HFF-Myc (cell line): ENCODE data around the gene DNAI2.

Experiments
- DNase-seq: peaks from one replicate; pipeline ENCODE4 v3.0.0-alpha.2; 2011; ENCODE audit warnings: low read depth; ENCODE audit errors: extremely low read depth
- H3K4me3 ChIP-seq: replicated peaks from 2 replicates; pipeline ENCODE4 v1.5.1; 2011; ENCODE audit warnings: low read depth, mild to moderate bottlenecking, control low read depth, low read length
- TF ChIP-seq, protein P1 (sequence below): IDR thresholded peaks from 2 replicates; pipeline ENCODE4 v1.5.1; 2012; ENCODE audit warnings: mild to moderate bottlenecking, low read depth, low read length, control low read depth; ENCODE audit errors: missing control alignments

The DNAI2 gene

GRCh38 chr17:74326506-74326905 lies 52.5 kb downstream of the DNAI2 start:
- no peak for DNase-seq
- TF ChIP-seq, protein P1, sequence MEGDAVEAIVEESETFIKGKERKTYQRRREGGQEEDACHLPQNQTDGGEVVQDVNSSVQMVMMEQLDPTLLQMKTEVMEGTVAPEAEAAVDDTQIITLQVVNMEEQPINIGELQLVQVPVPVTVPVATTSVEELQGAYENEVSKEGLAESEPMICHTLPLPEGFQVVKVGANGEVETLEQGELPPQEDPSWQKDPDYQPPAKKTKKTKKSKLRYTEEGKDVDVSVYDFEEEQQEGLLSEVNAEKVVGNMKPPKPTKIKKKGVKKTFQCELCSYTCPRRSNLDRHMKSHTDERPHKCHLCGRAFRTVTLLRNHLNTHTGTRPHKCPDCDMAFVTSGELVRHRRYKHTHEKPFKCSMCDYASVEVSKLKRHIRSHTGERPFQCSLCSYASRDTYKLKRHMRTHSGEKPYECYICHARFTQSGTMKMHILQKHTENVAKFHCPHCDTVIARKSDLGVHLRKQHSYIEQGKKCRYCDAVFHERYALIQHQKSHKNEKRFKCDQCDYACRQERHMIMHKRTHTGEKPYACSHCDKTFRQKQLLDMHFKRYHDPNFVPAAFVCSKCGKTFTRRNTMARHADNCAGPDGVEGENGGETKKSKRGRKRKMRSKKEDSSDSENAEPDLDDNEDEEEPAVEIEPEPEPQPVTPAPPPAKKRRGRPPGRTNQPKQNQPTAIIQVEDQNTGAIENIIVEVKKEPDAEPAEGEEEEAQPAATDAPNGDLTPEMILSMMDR, result no peak
- H3K4me3 ChIP-seq, result 0 out of 2 replicates have a peak overlapping the region, but pooled peaks have one; percentile 7

GRCh38 chr17:74328487-74328886 lies 54.5 kb downstream of the DNAI2 start:
- TF ChIP-seq, protein P1, result no peak
- H3K4me3 ChIP-seq, result no peak overlapping the region
- no peak for DNase-seq

GRCh38 chr17:74329378-74329777 lies 55.3 kb downstream of the DNAI2 start:
- TF ChIP-seq, protein P1, result no peak
- no peak overlapping the region for H3K4me3 ChIP-seq
- no peak for DNase-seq

DNA sequence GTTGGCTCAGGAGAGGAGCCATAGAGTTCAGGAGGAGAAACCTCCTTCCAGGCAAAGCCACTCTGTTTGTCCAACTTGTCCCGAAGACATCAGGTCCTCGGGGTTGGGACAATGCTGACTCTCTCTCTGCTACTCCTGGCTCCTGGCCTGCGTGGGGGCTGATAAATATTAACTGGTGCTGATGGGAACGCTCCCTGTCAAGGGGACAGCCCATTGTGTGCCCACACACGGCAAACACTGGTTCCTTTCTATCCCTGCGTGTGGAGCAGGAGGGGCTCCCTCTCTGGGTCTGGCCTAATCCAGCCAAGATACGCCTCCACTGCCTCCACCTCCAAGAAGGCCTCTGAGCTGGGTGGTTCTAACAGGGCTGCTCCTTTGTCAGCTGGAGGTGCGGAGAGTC lies 56.4 kb downstream of the DNAI2 start:
- no peak overlapping the region for H3K4me3 ChIP-seq
- no peak for DNase-seq
- TF ChIP-seq, protein P1, result no peak

DNA sequence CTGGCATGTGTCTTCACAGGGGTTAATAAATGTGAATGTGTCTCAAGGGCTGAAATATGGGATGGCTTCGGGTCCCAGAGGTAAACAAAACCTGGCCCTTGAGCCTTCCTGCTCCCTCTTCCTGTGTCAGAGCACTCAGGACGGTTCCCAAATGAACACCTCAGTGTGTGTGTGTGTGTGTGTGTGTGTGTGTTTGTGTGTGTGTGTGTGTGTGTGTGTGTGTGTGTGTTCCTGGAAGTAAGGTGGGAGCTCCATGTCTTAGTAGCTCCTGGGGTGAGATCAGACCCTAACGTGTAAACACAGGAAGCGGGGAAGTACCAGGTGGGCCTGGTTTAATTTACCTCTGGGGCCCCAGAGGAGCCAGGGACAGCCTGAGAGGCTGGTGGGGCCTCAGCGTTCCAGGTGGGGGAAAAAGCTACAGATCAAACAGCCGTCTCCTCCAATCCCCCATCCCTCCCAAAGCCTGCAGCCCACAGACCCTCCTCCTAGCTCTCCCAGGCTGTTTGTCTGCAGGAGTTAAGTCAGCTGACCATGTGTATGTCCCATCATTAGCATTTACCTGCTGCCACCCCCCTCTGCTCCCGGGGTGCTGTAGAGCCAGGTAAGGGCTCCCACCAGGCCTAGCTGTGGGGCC lies 58.1 kb downstream of the DNAI2 start:
- TF ChIP-seq, protein P1, result no peak
- DNase-seq, result no peak
- no peak overlapping the region for H3K4me3 ChIP-seq

GRCh38 chr17:74332763-74333283 lies 58.8 kb downstream of the DNAI2 start:
- TF ChIP-seq, protein P1, result no peak
- DNase-seq, result no peak
- no peak overlapping the region for H3K4me3 ChIP-seq

DNA sequence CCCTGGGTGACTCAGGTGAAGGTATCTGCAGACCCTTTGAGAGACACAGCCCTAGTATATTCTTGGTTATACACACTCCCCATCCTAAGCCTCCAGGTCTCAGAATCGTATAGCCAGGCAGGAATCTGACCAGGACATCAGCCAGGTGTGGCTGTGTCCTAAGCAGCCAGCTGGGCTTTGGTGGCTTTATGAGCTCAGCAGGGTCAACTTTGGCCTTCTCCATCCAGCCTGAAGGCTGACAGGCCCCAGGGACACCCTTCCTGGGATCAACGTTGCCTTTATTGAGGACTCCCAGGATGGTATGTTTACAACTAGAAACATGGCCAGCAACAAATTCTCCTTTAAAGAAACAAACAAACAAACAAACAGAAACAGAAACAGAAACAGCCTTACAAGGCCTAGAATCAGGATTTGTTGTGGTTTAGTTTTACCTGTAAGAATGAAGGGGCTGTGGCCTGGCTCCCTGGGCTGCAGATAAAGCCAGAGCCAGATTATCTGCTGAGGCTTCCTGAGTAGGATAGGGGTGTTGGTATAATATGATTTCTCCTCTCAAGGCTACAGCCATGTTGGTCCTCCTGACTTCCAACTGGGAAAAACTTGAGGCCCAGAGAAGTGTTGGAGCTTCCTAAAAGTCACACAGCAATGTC lies 60.5 kb downstream of the DNAI2 start:
- TF ChIP-seq, protein P1, result no peak
- no peak overlapping the region for H3K4me3 ChIP-seq
- DNase-seq, result no peak
